HG03045 (cell line): ENCODE measurements around the gene PIP4P1.
"Not testable (repeated sequence)": the region's sequence is repeated elsewhere in the genome, so short reads cannot be mapped to it uniquely, and the experiment has no call there.

Experiments used
- ATAC-seq: cut with Tn5 transposase; IDR thresholded peaks from one replicate; pipeline ENCODE4 v1.9.1; 2021; ENCODE audit warnings: mild to moderate bottlenecking, moderate library complexity; ENCODE audit not compliant: unreplicated experiment

The PIP4P1 gene

DNA sequence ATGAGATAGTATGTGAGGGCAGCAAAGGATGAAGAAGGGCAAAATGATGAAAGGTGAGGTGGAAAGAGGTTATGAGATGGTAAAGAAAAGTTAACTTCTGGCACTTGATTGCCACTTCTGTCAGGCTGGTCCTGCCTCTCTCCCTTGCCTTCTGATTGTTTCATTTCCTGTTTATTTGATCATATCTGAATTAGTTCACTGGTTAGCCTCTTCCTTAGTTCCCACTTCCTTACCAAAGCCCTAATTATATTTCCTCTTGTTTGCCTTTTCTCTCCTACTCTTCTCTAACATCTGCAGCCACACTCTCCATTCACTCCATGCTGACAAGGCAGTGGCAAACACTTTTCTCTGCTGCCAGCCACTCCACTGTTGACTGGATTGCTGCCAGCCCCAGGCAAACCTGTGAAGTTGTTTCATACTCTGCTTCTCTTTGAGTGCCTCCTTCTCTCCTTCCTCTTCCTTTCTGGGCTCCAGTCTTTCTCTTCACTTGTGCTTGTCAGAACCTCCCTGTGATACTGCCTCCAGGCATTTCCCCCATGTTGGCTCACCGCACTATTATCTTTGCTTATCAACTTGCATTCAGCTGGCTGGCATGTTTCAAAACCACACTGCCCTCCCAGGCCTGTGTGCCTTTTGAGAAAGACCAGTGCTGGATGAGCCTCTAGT, 16.1 kb upstream of the PIP4P1 start:
- no peak for ATAC-seq

GRCh38 chr14:20476776-20477175, 15.5 kb upstream of the PIP4P1 start:
- ATAC-seq, result no peak

DNA sequence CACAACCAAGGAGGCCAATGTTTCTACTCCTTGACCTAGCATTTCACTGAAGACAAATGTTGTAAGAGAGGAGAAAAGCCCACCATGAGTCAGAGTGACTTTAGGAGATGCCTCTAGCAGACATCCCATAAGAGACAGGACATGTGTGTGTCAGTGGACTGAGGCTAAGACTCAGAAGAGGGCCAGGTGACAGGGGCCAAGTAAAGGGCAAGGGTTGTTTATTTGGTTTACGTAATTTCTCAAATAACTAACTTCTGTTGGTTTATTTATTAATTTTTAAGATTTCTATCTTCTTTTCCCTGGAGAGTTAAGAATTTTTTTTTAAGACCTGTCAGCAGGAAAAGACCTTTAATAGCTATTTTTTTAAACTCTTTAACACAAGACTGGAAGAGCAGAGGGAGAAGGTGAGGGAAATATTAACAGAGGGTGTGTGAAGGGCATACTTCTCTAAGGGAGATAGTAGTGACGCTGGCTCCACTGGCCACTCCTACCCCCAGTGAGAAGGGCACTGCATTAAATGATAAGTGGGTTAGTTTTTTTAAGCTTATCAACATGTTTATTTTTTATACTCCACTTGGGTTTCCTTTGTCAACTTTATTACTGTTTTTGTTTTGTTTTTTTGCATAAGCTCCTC, 11.4 kb upstream of the PIP4P1 start:
- ATAC-seq, result no peak

DNA sequence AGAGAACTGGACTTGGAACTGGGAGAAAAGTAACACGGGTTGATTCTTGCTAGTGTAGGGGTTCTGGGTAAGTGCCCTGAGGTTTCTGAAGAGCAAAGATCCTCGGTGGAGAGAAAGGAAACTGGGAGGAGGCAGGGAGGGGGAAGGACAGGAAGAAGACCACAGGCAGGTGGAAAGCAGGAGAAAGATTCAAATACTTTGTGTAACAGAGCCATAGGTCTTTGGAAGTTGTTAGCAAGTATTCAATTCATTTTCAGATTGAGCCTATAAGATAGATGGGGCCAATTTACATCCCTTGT, 9.3 kb upstream of the PIP4P1 start:
- no peak for ATAC-seq

- peak; percentile 32 for ATAC-seq
These were observed 8.8 kb upstream of the PIP4P1 start for GRCh38 chr14:20469890-20470602.

DNA sequence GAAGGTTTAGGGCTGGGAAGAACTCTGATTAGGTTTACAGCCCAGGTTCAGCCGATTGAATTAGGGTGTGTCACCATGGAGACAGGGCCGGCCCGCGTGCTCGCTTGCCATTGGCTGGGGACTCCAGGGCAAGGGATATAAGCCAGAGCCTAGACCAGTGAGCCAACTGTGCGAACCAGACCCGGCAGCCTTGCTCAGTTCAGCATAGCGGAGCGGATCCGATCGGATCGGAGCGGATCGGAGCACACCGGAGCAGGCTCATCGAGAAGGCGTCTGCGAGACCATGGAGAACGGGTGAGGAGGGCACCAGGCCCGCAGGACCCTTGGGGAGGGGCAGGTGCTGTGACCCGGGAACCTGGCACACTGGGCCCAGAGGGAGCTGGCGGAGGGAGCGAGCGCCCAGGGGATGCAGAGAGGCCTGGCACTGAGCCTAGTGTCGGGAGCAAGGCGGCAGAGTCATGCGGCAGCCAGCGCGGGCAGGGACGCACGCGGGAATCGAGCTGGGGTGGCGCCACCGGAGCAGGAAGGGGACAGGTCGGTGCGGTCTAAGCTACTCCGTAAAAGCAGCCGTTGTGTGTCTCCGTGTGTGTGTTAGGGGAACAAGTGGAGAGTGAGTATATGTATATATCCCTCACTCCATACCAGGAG, 8.1 kb upstream of the PIP4P1 start, which contains the start of gene PNP:
Gene PNP (plus strand): TSS at position 165 of the 648 bp plus-strand sequence. CDS start 119 bp downstream, at position 284.
- ATAC-seq, result peak; percentile 97

DNA sequence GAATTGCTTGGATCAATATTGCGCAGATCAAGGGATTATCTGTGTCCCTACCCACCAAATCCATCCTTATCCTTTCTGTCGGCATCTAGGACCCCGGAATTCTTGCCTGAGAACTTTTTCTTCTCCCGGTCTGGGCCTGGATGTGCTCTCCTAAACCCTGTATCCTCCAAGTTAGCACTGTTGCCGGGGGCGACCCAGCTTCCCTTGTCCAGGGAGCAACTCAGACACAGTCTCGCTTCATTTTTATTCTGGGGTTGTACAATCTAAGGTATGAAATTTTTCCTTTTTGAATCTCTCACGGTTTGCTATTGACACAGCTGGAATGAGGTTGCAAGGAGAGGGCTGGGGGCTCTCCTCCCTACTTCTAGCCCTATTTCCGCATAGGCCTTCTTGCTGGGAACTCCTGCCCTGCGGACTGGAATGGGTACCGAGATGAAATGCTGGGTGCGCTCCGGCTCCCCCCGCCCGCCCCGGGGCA, 7.6 kb upstream of the PIP4P1 start:
- ATAC-seq, result no peak

- ATAC-seq, result peak; percentile 15
These were observed 593 bp downstream of the PIP4P1 start for GRCh38 chr14:20460458-20461224.

DNA sequence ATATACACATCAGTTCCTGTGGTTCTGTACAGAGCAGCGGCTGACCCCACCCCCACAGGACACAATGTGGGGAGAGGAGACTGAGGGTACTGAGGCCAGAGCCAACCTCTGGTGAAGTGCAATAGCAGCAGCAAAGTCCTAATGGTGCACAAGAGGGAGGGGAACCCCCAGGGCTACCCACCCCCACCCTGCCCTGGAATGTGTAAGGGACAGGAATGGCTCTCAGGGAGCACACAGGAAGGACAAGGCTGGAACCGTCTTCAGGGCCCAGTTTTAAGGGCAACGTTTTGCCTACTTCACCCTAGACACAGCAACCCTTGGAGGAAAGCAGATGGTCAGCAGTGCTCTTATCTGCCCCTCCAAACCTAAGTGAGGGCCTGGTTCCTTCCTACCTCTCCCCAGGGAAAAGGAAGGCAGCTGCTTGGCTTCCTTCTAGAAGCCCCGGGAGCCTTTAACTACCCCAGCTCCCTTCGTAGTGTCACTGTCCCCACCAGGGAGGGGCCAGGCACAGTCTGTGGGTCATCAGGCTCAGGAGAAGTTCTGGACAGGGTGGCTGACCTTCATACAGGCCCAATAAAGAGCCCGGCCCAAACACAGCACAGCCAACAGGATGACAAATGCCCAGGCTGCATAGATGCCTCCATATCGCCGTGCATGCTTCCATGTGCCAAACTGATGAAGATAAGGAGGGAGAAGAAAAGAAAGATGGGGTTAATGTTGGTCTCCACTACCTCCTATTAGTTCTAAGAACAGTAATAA, 3.0 kb downstream of the PIP4P1 start:
- no peak for ATAC-seq

- ATAC-seq, result no peak
These were observed 4.3 kb downstream of the PIP4P1 start for GRCh38 chr14:20456971-20457370.

DNA sequence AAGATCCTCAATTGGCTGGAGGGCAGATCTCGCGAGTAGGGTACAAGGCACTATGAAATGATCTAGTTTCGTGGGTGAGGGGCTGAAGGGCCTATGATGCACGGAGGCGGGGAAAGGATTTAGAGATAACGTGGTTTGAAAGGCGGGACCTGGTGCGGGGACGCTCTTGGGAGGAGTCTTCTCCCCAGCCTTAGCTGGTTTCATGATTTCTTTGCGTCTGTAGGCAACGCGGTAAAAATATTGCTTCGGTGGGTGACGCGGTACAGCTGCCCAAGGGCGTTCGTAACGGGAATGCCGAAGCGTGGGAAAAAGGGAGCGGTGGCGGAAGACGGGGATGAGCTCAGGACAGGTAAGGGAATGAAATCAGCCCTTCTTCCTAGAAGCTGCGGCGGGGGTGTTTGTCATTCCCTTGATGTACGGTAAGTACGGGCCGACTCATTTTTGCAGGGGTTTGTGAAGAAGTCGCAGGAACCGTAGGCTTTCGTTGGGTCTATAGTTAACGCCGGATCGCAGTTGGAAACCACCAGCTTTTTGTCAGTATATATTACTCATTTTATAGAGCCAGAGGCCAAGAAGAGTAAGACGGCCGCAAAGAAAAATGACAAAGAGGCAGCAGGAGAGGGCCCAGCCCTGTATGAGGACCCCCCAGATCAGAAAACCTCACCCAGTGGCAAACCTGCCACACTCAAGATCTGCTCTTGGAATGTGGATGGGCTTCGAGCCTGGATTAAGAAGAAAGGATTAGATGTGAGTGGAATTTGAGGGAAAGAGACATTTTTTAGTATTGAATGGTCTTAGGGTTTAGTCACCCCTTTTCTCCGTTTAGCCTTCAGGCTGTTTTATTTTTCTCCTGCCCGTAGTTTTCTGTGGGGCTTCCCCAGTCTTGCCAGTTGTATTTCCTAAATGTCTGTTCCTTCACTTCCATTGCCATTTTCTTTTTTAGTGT, 5.6 kb downstream of the PIP4P1 start:
- peak; percentile 48 for ATAC-seq

- ATAC-seq, result peak; percentile 86
These were observed 6.5 kb downstream of the PIP4P1 start, which contains the start of the genes APEX1 and OSGEP for GRCh38 chr14:20454516-20455354. APEX1 (plus strand) TSS chr14:20455226; CDS start chr14:20455646, 420 bp downstream. OSGEP (minus strand) TSS chr14:20454812; CDS start chr14:20454683, 129 bp downstream.

- ATAC-seq, result not testable (repeated sequence)
These were observed 8.4 kb downstream of the PIP4P1 start for GRCh38 chr14:20452831-20453230.

- no peak for ATAC-seq
These were observed 14.3 kb downstream of the PIP4P1 start for GRCh38 chr14:20446889-20447288.

DNA sequence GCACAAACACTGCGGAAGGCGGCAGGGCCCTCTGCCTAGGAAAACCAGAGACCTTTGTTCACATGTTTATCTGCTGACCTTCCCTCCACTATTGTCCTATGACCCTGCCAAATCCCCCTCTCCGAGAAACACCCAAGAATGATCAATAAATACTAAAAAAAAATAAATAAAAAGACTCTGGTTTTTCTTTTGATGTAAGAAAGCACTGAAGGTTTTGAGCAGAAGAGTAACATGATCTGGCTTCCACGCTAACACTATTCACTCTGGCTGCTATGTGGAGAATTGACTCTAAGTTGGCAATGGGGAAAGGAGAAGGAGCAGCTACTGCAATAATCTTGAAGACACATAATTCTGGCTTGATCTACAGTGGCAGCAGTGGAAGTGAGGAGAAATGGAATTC, 17.6 kb downstream of the PIP4P1 start:
- not testable (repeated sequence) for ATAC-seq

GRCh38 chr14:20441461-20441860, 19.8 kb downstream of the PIP4P1 start:
- no peak for ATAC-seq

GRCh38 chr14:20440882-20441281, 20.4 kb downstream of the PIP4P1 start:
- no peak for ATAC-seq

- ATAC-seq, result no peak
These were observed 20.8 kb downstream of the PIP4P1 start for GRCh38 chr14:20440465-20440864.
